Inflammatory macrophage (primary cell): ENCODE results near the gene MARCHF4.

Experiments used
- DNase-seq, 2 donors: peaks; one replicate each; pipeline ENCODE4 v3.0.0-alpha.2; 2020 to 2022

Gene MARCHF4

DNA sequence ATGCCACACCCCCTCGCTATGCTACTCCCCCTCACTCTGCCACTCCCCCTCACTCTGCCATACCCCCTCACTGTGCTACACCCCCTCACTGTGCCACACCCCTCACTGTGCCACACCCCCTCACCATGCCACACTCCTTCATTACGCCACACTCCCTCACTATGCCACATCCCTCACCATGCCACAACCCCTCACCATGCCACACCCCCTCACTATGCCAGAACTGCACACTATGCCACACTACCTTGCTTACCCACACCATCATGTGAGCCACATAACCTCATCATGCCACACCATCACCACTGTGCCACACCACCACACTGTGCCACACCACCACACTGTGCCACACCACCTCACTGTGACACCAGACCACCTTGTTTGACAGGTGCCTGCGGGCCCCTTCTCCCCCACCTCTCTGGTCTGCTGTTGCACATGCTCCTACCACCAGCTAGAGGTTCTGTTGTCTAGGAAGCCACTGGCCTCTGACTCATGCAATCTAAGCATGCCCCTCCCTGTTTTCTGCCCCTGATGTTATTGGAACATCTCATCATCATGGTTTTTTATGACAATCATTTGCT is 22.0 kb downstream of the MARCHF4 start:
- no peak for DNase-seq

DNA sequence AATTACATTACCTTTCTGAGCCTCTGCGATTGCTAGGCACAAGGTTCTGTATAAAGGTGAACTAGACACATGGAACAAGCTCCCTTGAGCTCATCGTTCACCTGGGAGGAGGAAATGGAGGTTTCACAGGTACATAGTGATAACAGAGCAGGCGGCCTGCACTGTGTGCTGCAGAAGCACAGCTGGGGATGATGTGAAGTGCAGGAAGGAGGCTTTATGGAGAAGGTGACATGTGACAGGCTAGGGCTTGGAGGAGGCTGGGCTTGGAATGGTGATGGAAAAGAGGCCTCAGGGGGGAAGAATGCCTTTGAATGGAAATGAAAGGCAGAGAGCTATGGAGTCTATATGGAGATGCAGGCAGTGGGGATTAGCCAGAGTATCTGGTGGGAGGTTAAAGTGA is 22.9 kb downstream of the MARCHF4 start:
- no peak for DNase-seq

DNA sequence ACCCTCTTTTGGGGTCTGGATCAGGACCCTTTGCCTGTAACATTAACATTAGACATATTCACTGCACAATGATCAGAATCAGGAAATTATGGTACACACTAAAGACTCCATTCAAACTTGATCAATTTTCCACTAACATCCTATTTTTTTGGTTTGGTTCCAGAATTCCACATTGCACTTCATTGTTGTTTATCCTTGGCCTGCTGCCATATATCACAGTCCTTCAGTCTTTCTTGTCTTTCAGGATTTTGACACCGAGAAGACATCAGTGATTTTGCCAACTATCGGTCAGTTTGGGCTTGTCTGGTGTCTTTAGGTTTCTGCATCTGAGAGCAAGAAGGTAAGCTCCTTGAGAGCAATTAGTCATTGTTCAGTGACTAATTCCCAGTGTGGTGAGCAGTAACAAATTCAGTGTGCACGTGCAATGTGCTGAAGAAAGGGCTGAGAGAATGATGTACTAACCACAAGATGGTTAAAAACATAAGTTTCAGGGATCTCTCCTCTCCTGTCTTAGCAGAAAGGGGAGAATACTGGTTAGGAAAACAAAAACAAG is 23.5 kb downstream of the MARCHF4 start:
- DNase-seq: no peak

DNA sequence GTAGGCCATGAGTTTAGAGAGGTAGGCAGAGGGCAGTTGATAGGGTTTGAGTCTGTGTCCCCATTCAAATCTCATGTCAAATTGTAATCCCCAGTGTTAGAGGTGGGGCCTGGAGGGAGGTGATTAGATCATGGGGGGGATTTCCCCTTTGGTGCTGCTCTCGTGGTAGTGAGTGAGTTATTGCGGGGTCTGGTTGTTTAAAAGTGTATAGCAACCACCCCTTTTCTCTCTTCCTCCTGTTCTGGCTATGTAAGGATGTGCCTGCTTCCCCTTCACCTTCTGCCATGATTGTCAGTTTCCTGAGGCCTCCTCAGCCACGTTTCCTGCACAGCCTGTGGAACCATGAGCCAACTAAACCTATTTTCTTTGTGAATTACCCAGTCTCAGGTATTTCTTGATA is 25.5 kb downstream of the MARCHF4 start:
- no peak for DNase-seq

DNA sequence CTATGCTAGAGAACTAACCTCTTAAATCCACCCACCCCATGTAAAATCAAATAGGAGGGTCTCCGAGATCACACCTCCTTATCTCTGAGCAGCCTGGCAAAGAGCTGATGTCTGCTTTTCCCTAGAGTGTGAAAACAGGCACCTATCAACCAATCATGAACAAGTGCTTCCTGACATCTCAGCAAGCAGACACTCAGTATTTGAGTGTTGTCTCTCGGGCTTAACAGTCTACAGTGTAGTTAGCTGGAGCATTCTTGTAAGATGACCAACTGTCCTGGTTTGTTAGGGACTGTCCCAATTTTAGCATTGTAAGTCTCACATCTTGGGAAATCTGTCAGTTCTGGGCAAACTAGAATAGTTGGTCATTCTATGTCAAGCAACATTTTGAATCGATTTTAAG is 26.4 kb downstream of the MARCHF4 start:
- DNase-seq: no peak

DNA sequence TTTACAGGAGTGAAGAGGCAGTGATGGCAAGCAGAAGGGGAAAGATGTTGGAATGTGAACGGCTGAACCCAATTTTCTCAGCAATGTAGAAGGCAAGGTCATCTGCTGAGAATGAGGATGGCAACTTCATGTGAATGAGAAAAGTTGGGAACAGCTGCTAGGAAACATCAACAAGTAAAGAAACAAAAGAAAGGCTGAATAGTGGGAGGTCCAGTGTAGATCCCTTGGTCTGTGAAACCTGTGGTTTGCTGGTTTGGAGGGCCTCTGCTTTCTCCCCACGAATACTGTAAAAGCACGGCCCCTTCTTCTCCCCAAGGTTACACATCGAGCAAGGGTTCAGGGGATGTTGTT is 27.4 kb downstream of the MARCHF4 start:
- DNase-seq: no peak

DNA sequence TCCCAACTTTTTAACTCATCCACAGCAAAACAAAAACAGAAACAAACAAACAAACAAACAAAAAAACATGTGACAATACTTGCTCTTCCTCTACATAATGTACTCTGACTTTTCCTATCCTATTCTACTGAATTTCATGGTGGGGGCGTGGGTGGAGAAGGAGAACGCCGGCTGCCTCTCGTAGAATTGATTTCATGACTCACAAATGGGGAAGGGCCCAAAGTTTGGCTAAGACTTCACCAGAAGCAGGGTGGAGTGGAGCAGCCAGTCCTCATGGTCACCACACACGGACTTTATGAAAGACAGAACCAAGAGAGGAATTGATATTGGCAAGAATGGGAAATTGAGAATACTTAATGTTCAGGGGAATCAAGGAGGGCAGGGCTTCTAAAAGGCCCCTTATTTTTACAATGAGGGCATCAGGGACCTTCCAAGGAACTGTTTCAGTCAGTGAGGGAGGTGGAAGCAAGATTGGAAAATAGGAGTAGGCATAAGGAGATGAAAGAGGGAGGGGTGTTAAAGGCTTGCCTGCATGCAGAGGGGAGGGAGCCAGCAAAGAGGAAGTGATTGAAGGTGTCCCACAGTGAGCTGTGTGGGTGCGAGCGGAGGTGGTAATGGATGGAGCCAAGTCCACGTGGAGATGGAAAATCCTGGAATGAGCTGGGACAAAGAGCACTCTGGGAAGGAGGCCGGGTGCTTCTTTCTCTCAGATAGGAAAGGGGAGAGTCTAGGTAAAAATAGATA is 27.9 kb downstream of the MARCHF4 start:
- peak in 1 of 2 donors; percentile 15 for DNase-seq

DNA sequence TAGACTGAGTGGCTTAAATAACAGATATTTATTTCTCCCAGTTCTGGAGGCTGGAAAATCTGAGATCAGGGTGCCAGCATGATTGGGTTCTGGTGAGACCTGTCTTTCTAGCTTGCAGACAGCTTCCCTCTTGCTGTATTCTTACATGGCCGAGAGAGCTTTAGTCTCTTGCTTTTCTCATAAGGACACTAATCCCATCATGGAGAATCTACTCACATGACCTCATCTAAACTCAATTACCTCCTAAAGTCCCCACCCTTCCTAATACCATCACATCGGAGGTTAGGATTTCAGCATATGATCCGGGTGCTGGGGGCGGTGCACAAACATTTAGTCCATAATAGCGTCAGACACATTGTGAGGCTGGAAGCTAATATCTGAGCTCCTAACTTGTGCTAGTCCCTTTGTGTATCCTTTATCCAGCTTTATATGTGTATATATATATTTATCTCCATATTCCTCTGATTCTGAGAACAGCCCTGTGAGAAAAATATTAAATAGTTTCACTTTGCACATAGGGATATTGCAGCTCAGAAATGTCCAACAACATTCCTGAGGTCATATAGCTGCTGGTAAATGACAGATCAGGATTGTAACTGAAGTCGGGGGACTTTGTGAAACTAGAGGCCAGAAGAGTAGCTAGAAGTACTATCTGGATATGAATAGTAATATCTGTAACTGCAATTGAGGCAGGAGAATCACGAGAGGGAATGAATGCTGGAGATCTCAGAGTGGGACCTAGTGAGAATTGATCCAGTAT is 28.9 kb downstream of the MARCHF4 start:
- DNase-seq: no peak

DNA sequence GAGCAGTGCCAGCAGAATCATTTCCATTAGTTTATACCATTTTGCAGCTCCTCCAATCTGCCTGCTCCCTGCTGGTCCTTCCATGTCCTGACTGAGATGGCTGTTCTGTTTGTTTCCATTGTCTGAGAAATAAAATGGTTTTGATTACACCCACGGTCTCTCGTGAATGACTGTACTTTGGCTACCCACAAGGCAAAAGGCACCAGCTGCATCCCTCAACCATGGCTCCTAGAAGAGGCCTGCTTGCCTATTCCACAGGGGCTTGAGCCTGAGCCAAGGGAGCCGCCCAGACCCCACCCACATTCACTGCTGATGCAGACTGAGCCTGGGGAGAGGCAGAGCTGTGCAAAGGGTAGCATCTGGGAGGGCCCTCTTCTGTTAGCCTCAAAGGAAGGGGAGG is 31.2 kb downstream of the MARCHF4 start:
- no peak for DNase-seq

DNA sequence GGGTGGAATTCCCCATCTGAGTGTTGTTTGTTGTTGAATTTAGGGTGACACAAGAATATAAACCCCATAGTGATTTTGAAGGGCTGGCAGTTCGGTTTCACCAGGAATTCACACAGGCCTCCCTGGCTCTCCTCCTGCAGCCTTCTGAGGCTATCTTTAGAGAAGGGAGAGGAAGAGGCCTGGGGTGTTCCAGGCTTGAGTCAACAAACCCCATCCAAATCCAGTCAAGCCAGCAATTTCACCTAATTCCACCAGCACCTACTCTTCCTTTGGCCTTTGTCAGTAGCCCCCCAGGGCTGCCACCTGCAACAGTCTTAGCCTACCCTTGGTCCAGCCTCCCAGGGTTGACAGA is 32.0 kb downstream of the MARCHF4 start:
- DNase-seq: no peak

DNA sequence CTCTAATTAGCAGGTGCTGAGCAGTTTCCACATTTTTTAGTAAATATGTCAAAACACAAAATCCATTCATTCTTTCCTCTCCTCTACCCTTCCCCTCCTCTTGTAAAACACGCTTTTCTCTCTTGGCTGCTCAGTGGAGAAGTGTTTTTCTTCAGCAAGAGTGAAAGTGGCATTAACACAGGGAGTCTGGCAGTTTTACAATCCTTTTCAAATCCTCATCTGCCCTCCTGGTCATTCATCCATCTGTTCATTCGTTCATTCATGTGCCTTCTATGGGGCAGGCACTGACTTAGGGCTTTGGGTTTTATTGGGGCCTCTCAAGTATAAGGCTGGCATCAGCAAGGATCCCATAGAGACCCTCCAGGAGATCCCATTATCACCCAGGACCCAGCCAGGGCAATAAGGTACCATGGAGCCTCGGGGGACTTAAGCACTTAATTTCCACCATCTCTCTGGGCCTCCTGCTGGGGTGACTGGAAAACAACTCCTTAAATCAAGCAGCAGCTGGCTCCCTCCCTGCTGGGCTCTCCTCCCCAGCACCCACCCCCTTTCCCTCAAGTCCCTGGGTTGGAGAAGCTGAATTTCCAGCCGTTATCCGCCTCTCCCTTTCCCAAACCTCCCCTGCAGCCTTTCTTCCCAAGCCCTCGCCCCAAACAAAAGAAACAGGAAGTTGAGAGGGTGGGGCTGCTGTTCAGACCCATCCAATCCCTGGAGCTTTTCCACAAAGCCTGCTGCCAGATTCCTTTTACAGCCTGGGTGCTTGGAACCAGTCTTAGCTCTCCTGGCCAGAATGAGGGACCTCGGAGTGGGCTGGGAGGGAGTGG is 32.6 kb downstream of the MARCHF4 start:
- DNase-seq: no peak

DNA sequence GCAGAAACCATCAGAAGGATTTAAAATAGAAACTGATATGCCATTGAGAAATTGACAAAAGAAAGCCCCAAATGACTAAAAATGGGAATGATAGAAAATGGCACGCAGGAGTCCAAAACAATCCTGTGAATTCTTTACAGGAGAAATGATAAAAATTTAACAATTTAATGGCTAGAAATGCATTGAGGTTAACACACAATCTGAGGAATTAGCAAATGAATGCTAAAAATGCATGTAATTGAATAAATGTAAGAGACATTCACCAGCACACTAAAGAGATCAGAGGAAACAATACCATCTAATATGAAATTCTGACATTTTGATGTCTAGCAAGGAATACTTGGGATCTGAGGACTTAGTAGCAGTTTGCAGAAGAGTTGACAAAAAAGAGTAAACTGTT is 37.0 kb downstream of the MARCHF4 start:
- no peak for DNase-seq

DNA sequence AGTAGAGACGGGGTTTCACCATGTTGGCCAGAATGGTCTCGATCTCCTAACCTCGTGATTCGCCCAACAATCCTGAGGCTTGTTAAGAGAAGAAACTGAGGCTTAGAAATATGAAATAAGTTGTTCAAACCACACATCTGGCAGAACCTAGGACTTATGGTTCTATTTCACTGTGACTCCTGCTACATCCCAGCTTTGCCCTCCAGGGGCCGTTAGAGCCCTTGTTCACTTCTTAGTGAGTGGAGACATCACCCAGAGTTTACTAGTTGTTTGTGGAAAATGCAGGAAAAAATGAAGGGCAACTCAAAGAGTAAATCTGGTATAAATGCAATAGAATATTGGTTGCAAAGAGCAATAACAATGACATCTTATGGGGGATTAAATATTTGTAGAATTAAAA is 43.9 kb downstream of the MARCHF4 start:
- DNase-seq: peak in 1 of 2 donors; percentile 13

DNA sequence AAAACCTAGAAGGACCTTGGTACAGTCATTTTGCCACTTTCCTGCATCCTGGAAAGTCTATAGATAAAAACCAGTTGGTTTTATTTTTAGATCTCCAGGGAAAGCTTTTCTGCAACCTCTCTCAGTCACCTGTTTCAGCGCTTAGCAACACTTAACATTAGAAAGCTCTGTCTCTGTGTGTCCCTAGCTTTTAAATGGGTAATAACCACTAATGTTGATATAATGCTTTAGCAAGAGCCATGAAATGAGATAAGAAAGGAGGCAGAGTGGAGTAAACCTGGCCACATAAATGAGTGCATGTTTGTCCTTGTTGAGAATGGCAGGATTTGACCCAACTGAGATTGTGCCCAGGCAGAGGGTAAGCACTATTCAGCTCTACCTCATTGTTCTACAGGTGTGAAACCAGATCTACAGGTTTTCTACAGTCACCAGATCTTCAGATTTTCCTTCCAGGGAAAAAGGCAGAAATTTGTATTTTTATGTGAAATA is 44.8 kb downstream of the MARCHF4 start:
- no peak for DNase-seq
